IMR-90 (cell line): ENCODE measurements around the gene PIAS1. TPM values are rescaled to one million over a fixed set of nuclear protein-coding genes. Genes with fewer than 3 reads are reported as not detected.
A peak's percentile ranks its signal among the peaks of the same experiment; 100 is the strongest.

Experiments
- ATAC-seq: fragments of 200-7000 bp; cut with Tn5 transposase; 2 replicates; pipeline ENCODE4 v1.9.1; 2020; ENCODE audit warnings: low read depth, mild to moderate bottlenecking, moderate library complexity
- BruUV-seq: library from RNA; stranded (reverse); fragments of 400-500 nt; replicated peaks from 2 replicates; lab custom pipeline; 2021; lab: Mats Ljungman, UMichigan
- CTCF ChIA-PET: fragments of 300-600 bp; formaldehyde crosslinking; extraction: SDS; loops from one replicate; lab custom pipeline; 2021; ENCODE audit warnings: antibody characterized with exemption; lab: Yijun Ruan, JAX
- POLR2A ChIA-PET: fragments of 300-600 bp; sonication (Branson Sonifier 250); formaldehyde crosslinking; loops from one replicate; lab custom pipeline; 2022; ENCODE audit warnings: antibody characterized with exemption; ENCODE audit not compliant: unreplicated experiment; lab: Charles Lee
- DNase-seq: peaks from one replicate; pipeline ENCODE4 v3.0.0; 2013
- H2AFZ ChIP-seq: replicated peaks from 2 replicates; pipeline ENCODE3; 2013; ENCODE audit warnings: low read length, mild to moderate bottlenecking; ENCODE audit not compliant: poor library complexity
- H2AK5ac ChIP-seq: 2 replicates; pipeline ENCODE4 v1.6.1; 2013; ENCODE audit warnings: low read depth, low read length, inconsistent platforms
- H2AK9ac ChIP-seq: replicated peaks from 2 replicates; pipeline ENCODE3; 2013; ENCODE audit warnings: mild to moderate bottlenecking, low read depth, low read length, moderate library complexity; ENCODE audit not compliant: poor library complexity
- H2BK120ac ChIP-seq: 2 replicates; pipeline ENCODE4 v1.6.1; 2013; ENCODE audit warnings: low read depth, low read length, inconsistent platforms
- H2BK15ac ChIP-seq: 3 replicates; pipeline ENCODE4 v1.6.1; 2013; ENCODE audit warnings: low read depth, low read length, inconsistent platforms
- H2BK20ac ChIP-seq: 2 replicates; pipeline ENCODE4 v1.6.1; 2013; ENCODE audit warnings: low read depth, mild to moderate bottlenecking, inconsistent platforms, low read length, moderate library complexity
- H2BK5ac ChIP-seq: 2 replicates; pipeline ENCODE4 v1.6.1; 2013; ENCODE audit warnings: mild to moderate bottlenecking, low read depth, low read length, inconsistent platforms; ENCODE audit not compliant: poor library complexity, severe bottlenecking
- H3K14ac ChIP-seq: replicated peaks from 2 replicates; pipeline ENCODE4 v1.6.1; 2013; ENCODE audit warnings: low read depth, low read length, inconsistent platforms
- H3K18ac ChIP-seq: 2 replicates; pipeline ENCODE4 v1.6.1; 2013; ENCODE audit warnings: low read depth, low read length, control low read depth
- H3K23ac ChIP-seq: 2 replicates; pipeline ENCODE4 v1.6.1; 2013; ENCODE audit warnings: low read depth, low read length, inconsistent platforms
- H3K27ac ChIP-seq: 2 replicates; pipeline ENCODE4 v1.5.1; 2013; ENCODE audit warnings: mild to moderate bottlenecking, control low read depth, low read length; ENCODE audit not compliant: insufficient read depth
- H3K27me3 ChIP-seq: 2 replicates; pipeline ENCODE4 v1.6.1; 2013; ENCODE audit warnings: low read length; ENCODE audit not compliant: control insufficient read depth, insufficient read depth
- H3K36me3 ChIP-seq: 2 replicates; pipeline ENCODE4 v1.6.1; 2013; ENCODE audit warnings: low read length, mixed read lengths; ENCODE audit not compliant: control insufficient read depth, insufficient read depth
- H3K4ac ChIP-seq: 2 replicates; pipeline ENCODE4 v1.6.1; 2013; ENCODE audit warnings: low read depth, low read length, inconsistent platforms
- H3K4me1 ChIP-seq: 2 replicates; pipeline ENCODE4 v1.6.1; 2013; ENCODE audit warnings: low read length, mixed read lengths; ENCODE audit not compliant: control insufficient read depth, insufficient read depth
- H3K4me2 ChIP-seq: 2 replicates; pipeline ENCODE4 v1.6.1; 2013; ENCODE audit warnings: low read depth, mild to moderate bottlenecking, control low read depth, low read length, moderate library complexity
- H3K4me3 ChIP-seq: 2 replicates; pipeline ENCODE4 v1.5.1; 2013; ENCODE audit warnings: low read depth, mild to moderate bottlenecking, control low read depth, low read length, moderate library complexity; ENCODE audit not compliant: insufficient read depth
- H3K56ac ChIP-seq: 2 replicates; pipeline ENCODE4 v1.6.1; 2013; ENCODE audit warnings: low read length, inconsistent platforms; ENCODE audit not compliant: insufficient read depth; ENCODE audit errors: extremely low read depth
- H3K79me1 ChIP-seq, 2 experiments: 2 replicates each; pipeline ENCODE4 v1.6.1; 2013; ENCODE audit warnings: low read length in 2 of 2, inconsistent platforms in 1 of 2, low read depth in 1 of 2
- H3K9ac ChIP-seq: 2 replicates; pipeline ENCODE4 v1.6.1; 2013; ENCODE audit warnings: low read depth, low read length, control low read depth
- H3K9me1 ChIP-seq: 2 replicates; pipeline ENCODE4 v1.6.1; 2013; ENCODE audit warnings: low read length, inconsistent platforms; ENCODE audit not compliant: insufficient read depth
- H3K9me3 ChIP-seq: 2 replicates; pipeline ENCODE4 v1.6.1; 2013; ENCODE audit warnings: low read length; ENCODE audit not compliant: control insufficient read depth, insufficient read depth
- H4K20me1 ChIP-seq: 2 replicates; pipeline ENCODE4 v1.6.1; 2013; ENCODE audit warnings: low read length, inconsistent platforms; ENCODE audit not compliant: insufficient read depth
- H4K5ac ChIP-seq: 2 replicates; pipeline ENCODE4 v1.6.1; 2013; ENCODE audit warnings: mild to moderate bottlenecking, low read depth, low read length, control low read depth
- H4K8ac ChIP-seq, 2 experiments: 2 replicates each; pipeline ENCODE4 v1.6.1; 2013; ENCODE audit warnings: low read depth in 2 of 2, low read length in 2 of 2, control low read depth in 1 of 2, inconsistent platforms in 1 of 2
- H4K91ac ChIP-seq: 2 replicates; pipeline ENCODE4 v1.6.1; 2013; ENCODE audit warnings: low read depth, low read length, inconsistent platforms; ENCODE audit not compliant: insufficient read depth
- FOS ChIP-seq: fragments of 150-350 bp; IDR thresholded peaks from 2 replicates; pipeline ENCODE4 v1.6.1; 2016; ENCODE audit warnings: low read depth, low read length
- MAFK ChIP-seq: IDR thresholded peaks from 2 replicates; pipeline ENCODE4 v1.6.1; 2012; ENCODE audit warnings: low read depth, low read length, improper control_type of control experiment
- WGBS, 2 experiments: methylation state at CpG; one replicate each; pipeline versions ENCODE4 v1.1.5 to v1.1.7; 2013; ENCODE audit warnings: missing lambda C conversion rate in 2 of 2; ENCODE audit not compliant: insufficient read length in 1 of 2; ENCODE audit errors: extremely low coverage in 2 of 2; 5-methylcytosine and 5-hydroxymethylcytosine counted together
- dilution Hi-C: fragments of 300-500 bp; cut with HindIII; formaldehyde crosslinking; loops from one replicate; pipeline ENCODE4 v1.14.3; 2018; ENCODE audit warnings: low sequenced_read_pairs; ENCODE audit not compliant: unreplicated experiment
- in situ Hi-C: fragments of 300-500 bp; cut with MboI; formaldehyde crosslinking; loops from 3 replicates; pipeline ENCODE4 v1.14.3; 2019; ENCODE audit warnings: low sequenced_read_pairs, inconsistent platforms, mixed read lengths
- intact Hi-C: fragments of 100-400 bp; cut with micrococcal nuclease; formaldehyde crosslinking; loops from 2 replicates; pipeline ENCODE4 v1.10.0; 2022
- polyA plus RNA-seq, 3 experiments: library from polyadenylated mRNA; depleted of rRNA; stranded (reverse); fragments of >200 nt; gene quantifications; 2 replicates each; pipeline ENCODE4 v1.2.3, GENCODE V29; 2012; ENCODE audit warnings: low replicate concordance in 1 of 3
- total RNA-seq: library from RNA; depleted of rRNA; stranded (reverse); fragments of >200 nt; gene quantifications from 2 replicates; pipeline ENCODE4 v1.2.3, GENCODE V29; 2012

The PIAS1 gene
- total and polyA plus RNA-seq, 2 of the 4 experiments (the other 2 are of a cell fraction) = 20.0 to 63.6 TPM

DNA sequence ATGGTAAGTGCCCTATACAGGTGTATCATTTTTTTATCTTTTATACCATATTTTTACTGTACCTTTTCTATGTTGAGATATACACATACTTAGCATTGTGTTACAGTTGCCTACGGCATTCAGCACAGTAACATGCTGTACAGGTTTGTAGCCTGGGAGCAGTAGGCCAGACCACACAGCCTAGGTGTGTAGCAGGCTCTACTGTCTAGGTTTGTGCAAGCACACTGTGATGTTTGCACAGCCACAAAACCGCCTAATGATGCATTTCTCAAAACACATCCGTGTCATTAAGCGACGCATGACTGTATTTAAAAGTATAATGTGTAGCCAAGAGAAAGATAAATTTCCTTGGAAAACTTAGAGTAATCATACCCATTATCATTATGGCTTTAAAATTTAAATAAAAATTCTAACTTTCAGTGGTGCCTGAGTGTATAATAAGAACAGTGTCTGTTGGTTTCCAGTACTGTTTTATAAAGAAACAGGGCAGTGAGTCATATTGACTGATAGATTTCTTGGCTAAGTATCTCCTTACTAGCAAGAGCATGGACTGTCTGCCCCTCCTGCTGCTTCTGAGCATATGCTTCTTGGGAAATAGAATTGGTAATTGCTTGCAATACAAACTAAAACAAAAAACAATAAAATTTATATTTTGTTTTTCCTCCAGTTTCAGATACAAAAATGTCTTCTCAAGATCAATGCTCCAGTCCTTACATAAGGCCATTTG is 132.7 kb downstream of the PIAS1 start:
- no peak overlapping the region for H2AFZ ChIP-seq
- no peak overlapping the region for H4K91ac ChIP-seq
- ChIA-PET CTCF (interaction anchor here (0.5 kb wide), 1 partner anchor 754 kb away, joined by 8 read pairs; no protein-coding TSS in a partner anchor), POLR2A (no interaction called here)
- no peak overlapping the region for H4K8ac ChIP-seq
- H3K4me3 ChIP-seq = no peak overlapping the region
- 0 out of 2 replicates have a peak overlapping the region, but pooled peaks have one; percentile 31 for H2AK5ac ChIP-seq
- no peak overlapping the region for H3K56ac ChIP-seq
- no peak overlapping the region for H3K23ac ChIP-seq
- 0 out of 3 replicates have a peak overlapping the region, but pooled peaks have one; percentile 35 for H2BK15ac ChIP-seq
- no peak overlapping the region for H2BK120ac ChIP-seq
- peak overlapping the region; percentile 37; the same call in 1 of the 2 replicates for H3K27ac ChIP-seq
- peaks cover 8% of the 10 kb centered on the region; the same call in 1 of the 2 replicates for H4K20me1 ChIP-seq
- no peak overlapping the region for H3K4ac ChIP-seq
- no peak overlapping the region for H2AK9ac ChIP-seq
- peaks cover 3% of the 10 kb centered on the region for H3K9me1 ChIP-seq
- in situ Hi-C loops (no loop called here), dilution Hi-C loops (no loop called here), intact Hi-C loops (loop anchor here (1.0 kb wide), 1 partner anchor 324 kb away; no protein-coding TSS in a partner anchor)
- H3K4me1 ChIP-seq = peaks cover 11% of the 10 kb centered on the region
- H2BK5ac ChIP-seq = peak overlapping the region; percentile 56
- no CpG with 5 or more reads among the region's 5 CpGs for WGBS, 2 experiments
- H3K18ac ChIP-seq = no peak overlapping the region
- peaks cover 13% of the 10 kb centered on the region for H3K36me3 ChIP-seq
- peaks cover 0 to 22% of the 10 kb centered on the region in 2 experiments; a peak in 2 of 4 replicates for H3K79me1 ChIP-seq
- H4K5ac ChIP-seq = 0 out of 2 replicates have a peak overlapping the region, but pooled peaks have one; percentile 25
- no peaks in the 10 kb centered on the region for H3K27me3 ChIP-seq
- H2BK20ac ChIP-seq = no peak overlapping the region
- no peak overlapping the region for H3K9ac ChIP-seq
- TF ChIP-seq MAFK (no peak), FOS (peak; percentile 42; the same call in 1 of the 2 replicates)
- H3K9me3 ChIP-seq = no peaks in the 10 kb centered on the region
- H3K4me2 ChIP-seq = 0 out of 2 replicates have a peak overlapping the region, but pooled peaks have one; percentile 42
- BruUV-seq = no TSS peak
- ATAC-seq (peak; percentile 89), DNase-seq (peak; percentile 87)
- H3K14ac ChIP-seq = peak overlapping the region; percentile 7; the same call in 1 of the 2 replicates
